Cerebellar nuclear complex (tissue), 1 donor: Measurements from ENCODE around the gene PLXDC1.

Source experiments
- DNase-seq, 2 experiments: peaks; one replicate each; lab custom pipeline; 2025; lab: John Stamatoyannopoulos, UW

The PLXDC1 gene

GRCh38 chr17:39096508-39097149 is 54.8 kb downstream of the PLXDC1 start:
- DNase-seq, result no peak

GRCh38 chr17:39095309-39095686 is 56.1 kb downstream of the PLXDC1 start:
- no peak for DNase-seq

GRCh38 chr17:39094607-39095308 is 56.7 kb downstream of the PLXDC1 start:
- no peak for DNase-seq

GRCh38 chr17:39092692-39093230 is 58.7 kb downstream of the PLXDC1 start:
- no peak for DNase-seq

- no peak for DNase-seq
Measured at GRCh38 chr17:39090908-39091665, 60.4 kb downstream of the PLXDC1 start.

- no peak for DNase-seq
Measured at GRCh38 chr17:39090400-39090799, 61.0 kb downstream of the PLXDC1 start.

- no peak for DNase-seq
Measured at GRCh38 chr17:39084558-39084957, 66.9 kb downstream of the PLXDC1 start.

GRCh38 chr17:39083270-39083669 is 68.2 kb downstream of the PLXDC1 start:
- DNase-seq, result no peak

- no peak for DNase-seq
Measured at GRCh38 chr17:39082482-39082881, 69.0 kb downstream of the PLXDC1 start.

GRCh38 chr17:39081851-39082250 is 69.6 kb downstream of the PLXDC1 start:
- no peak for DNase-seq

- no peak for DNase-seq
Measured at GRCh38 chr17:39080421-39081078, 70.9 kb downstream of the PLXDC1 start.

- DNase-seq, result no peak
Measured at GRCh38 chr17:39079836-39080235, 71.6 kb downstream of the PLXDC1 start.

GRCh38 chr17:39077866-39078265 is 73.6 kb downstream of the PLXDC1 start:
- DNase-seq, result no peak

GRCh38 chr17:39077252-39077651 is 74.2 kb downstream of the PLXDC1 start:
- no peak for DNase-seq

GRCh38 chr17:39074676-39075075 is 76.8 kb downstream of the PLXDC1 start:
- no peak for DNase-seq

GRCh38 chr17:39073916-39074315 is 77.5 kb downstream of the PLXDC1 start:
- no peak for DNase-seq

- DNase-seq, result no peak
Measured at GRCh38 chr17:39073353-39073752, 78.1 kb downstream of the PLXDC1 start.

GRCh38 chr17:39071573-39071972 is 79.9 kb downstream of the PLXDC1 start:
- no peak for DNase-seq

GRCh38 chr17:39069114-39069756 is 82.2 kb downstream of the PLXDC1 start:
- DNase-seq, result peak in 1 of 2 experiments; percentile 11

GRCh38 chr17:39064819-39065218 is 86.6 kb downstream of the PLXDC1 start:
- DNase-seq, result no peak

GRCh38 chr17:39064374-39064773 is 87.1 kb downstream of the PLXDC1 start:
- no peak for DNase-seq

GRCh38 chr17:39063681-39064069 is 87.8 kb downstream of the PLXDC1 start:
- no peak for DNase-seq
